Colonic mucosa (tissue), 4 donors: ENCODE measurements around the gene RRM1. TPM values are rescaled to one million over a fixed set of nuclear protein-coding genes. Genes with fewer than 3 reads are reported as not detected.

Source experiments
- DNase-seq: peaks from one replicate; pipeline ENCODE4 v3.0.0-alpha.2; 2020
- H3K27ac ChIP-seq: fragments of 200-600 bp; one replicate; pipeline ENCODE4 v1.8.0; 2021
- H3K27me3 ChIP-seq: fragments of 200-600 bp; one replicate; pipeline ENCODE4 v1.8.0; 2021
- H3K36me3 ChIP-seq: fragments of 200-600 bp; one replicate; pipeline ENCODE4 v1.8.0; 2021
- H3K4me1 ChIP-seq: fragments of 200-600 bp; one replicate; pipeline ENCODE4 v1.8.0; 2021; ENCODE audit warnings: mild to moderate bottlenecking
- H3K4me3 ChIP-seq: fragments of 200-600 bp; one replicate; pipeline ENCODE4 v1.8.0; 2021
- H3K9ac ChIP-seq, 2 donors: one replicate each; pipeline ENCODE4 v1.7.0; 2013; ENCODE audit warnings: control low read depth in 2 of 2, low read depth in 2 of 2, low read length in 2 of 2
- H3K9me3 ChIP-seq: fragments of 200-600 bp; one replicate; pipeline ENCODE4 v1.8.0; 2021
- CTCF ChIP-seq: fragments of 200-600 bp; IDR thresholded peaks from one replicate; pipeline ENCODE4 v1.8.0; 2022; ENCODE audit warnings: antibody characterized with exemption, mild to moderate bottlenecking
- intact Hi-C: fragments of 100-400 bp; cut with DNase I; formaldehyde crosslinking; loops from one replicate; pipeline ENCODE4 v1.14.1; 2022
- total RNA-seq, 2 donors: library from RNA; stranded (reverse); fragmentation: NEBNext Ultra II Directional in 1 of 2; extraction: Animal tissue kit (Norgen Biotek cat#: 25700) in 1 of 2; gene quantifications; one replicate each; pipeline ENCODE4 v1.2.1, GENCODE V29; 2021
- donor health status: healthy.
- donor health status: DM: no; HTN: no; CAD: no.
- donor health status: DM: no; HTN: no; CAD: no.

The RRM1 gene
- total RNA-seq, 2 donors from 2014 or later = 50.7 to 108 TPM

DNA sequence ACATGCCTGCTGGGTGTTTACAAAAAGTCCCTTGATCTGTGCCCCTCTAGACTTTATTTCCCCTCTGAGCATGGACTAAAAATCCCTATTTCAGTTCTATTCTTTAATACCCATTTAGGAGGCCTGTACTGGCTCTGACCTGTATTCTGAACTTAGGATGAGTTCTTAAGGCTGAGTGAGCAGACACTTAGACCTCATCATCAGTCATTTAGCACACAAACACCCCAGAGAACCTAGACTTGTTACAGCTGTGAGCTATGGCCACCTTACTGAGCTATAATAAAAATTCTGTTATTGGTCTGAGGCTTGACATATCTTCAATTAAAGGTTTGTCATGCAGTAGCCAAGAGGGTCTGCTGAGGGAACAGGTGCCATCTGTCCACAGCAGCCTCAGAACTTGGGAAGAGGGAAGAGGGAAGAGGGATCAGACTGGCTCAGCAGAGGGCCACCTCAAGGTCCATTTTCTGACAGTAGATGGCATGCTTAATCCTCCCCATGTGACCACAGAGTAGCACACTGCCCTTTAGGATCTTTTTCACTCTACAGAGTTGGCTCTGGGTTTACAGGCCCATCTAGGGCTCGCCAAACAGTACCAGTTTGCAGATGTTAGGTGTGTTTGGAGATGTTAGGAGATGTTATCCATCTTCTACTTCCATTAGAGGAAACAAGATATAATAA lies 30.2 kb upstream of the RRM1 start:
- no peak overlapping the region for H3K4me3 ChIP-seq
- H3K36me3 ChIP-seq = no peaks in the 10 kb centered on the region
- no peak overlapping the region for H3K9ac ChIP-seq
- no peak for TF ChIP-seq CTCF
- H3K4me1 ChIP-seq = peaks cover 8% of the 10 kb centered on the region
- H3K27me3 ChIP-seq = no peaks in the 10 kb centered on the region
- H3K27ac ChIP-seq = no peak overlapping the region
- H3K9me3 ChIP-seq = no peaks in the 10 kb centered on the region
- no peak for DNase-seq
- intact Hi-C loops = no loop called here

DNA sequence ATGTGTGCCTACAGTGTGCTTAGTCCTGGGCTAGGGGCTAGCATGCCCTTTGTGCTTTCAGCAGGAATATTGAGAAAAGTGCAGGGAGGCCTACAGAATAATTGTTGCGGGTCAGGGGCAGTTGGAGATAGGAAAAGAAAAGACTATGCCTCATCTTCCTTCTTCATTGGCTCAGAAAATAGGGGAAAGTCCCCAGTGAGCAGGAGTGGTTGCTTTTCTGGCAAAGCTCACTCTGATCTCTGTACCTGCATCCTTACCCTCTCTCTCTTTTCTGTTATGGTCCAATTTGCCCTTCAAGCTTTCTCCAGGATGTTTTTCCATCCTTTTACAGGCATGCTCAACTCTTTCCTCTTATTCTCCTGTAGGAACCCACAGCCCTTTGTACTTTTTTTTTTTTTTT lies 29.5 kb upstream of the RRM1 start:
- Histone ChIP-seq H3K9ac (no peak overlapping the region), H3K4me1 (peaks cover 8% of the 10 kb centered on the region), H3K36me3 (no peaks in the 10 kb centered on the region), H3K4me3 (no peak overlapping the region), H3K27ac (no peak overlapping the region), H3K9me3 (no peaks in the 10 kb centered on the region), H3K27me3 (no peaks in the 10 kb centered on the region)
- intact Hi-C loops = no loop called here
- TF ChIP-seq CTCF = no peak
- DNase-seq = no peak

- intact Hi-C loops = no loop called here
- no peak for DNase-seq
- peaks cover 8% of the 10 kb centered on the region for H3K4me1 ChIP-seq
Measured at GRCh38 chr11:4065601-4066377, 28.8 kb upstream of the RRM1 start.

DNA sequence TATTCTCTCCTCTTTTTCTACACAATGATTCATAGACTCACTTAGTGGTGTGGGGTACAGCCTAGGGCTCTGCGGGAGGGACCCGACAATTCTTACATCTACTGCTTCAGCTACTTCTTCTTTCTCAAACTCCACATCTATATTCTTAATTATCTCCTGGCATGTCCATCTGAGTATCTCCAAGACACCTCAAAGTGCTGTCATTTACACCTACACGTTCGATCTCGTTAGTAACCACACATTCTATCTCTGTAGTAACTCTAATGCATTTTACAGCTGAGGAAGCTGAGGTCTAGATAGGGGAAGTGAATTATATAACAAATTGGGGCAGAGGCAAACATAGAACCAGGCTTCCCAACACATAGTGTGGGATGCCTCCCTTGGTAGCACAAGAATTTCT lies 27.7 kb upstream of the RRM1 start:
- Histone ChIP-seq H3K9me3 (no peaks in the 10 kb centered on the region), H3K4me3 (no peak overlapping the region), H3K27me3 (no peaks in the 10 kb centered on the region), H3K27ac (no peak overlapping the region), H3K9ac (no peak overlapping the region), H3K36me3 (no peaks in the 10 kb centered on the region), H3K4me1 (peaks cover 8% of the 10 kb centered on the region)
- intact Hi-C loops = no loop called here
- TF ChIP-seq CTCF = no peak
- no peak for DNase-seq

More at GRCh38 chr11:4065601-4066377, 28.8 kb upstream of the RRM1 start:
- no peak for TF ChIP-seq CTCF
- no peak overlapping the region for H3K27ac ChIP-seq
- H3K36me3 ChIP-seq = no peaks in the 10 kb centered on the region
- no peaks in the 10 kb centered on the region for H3K9me3 ChIP-seq
- H3K9ac ChIP-seq = no peak overlapping the region
- H3K4me3 ChIP-seq = no peak overlapping the region
- H3K27me3 ChIP-seq = no peaks in the 10 kb centered on the region

- TF ChIP-seq CTCF = no peak
- Histone ChIP-seq H3K9me3 (no peaks in the 10 kb centered on the region), H3K4me1 (peaks cover 4% of the 10 kb centered on the region), H3K9ac (no peak overlapping the region), H3K4me3 (no peak overlapping the region), H3K36me3 (no peaks in the 10 kb centered on the region), H3K27me3 (no peaks in the 10 kb centered on the region), H3K27ac (no peak overlapping the region)
- intact Hi-C loops = no loop called here
- DNase-seq = no peak
Measured at GRCh38 chr11:4068962-4069361, 25.6 kb upstream of the RRM1 start.
